HG03196 (cell line): ENCODE measurements around the gene MBP.
A peak's percentile ranks its signal among the peaks of the same experiment; 100 is the strongest.
"Not testable (repeated sequence)": the region's sequence is repeated elsewhere in the genome, so short reads cannot be mapped to it uniquely, and the experiment has no call there.

ENCODE experiments used
- ATAC-seq: cut with Tn5 transposase; IDR thresholded peaks from one replicate; pipeline ENCODE4 v1.9.1; 2021; ENCODE audit not compliant: unreplicated experiment

The MBP gene

DNA sequence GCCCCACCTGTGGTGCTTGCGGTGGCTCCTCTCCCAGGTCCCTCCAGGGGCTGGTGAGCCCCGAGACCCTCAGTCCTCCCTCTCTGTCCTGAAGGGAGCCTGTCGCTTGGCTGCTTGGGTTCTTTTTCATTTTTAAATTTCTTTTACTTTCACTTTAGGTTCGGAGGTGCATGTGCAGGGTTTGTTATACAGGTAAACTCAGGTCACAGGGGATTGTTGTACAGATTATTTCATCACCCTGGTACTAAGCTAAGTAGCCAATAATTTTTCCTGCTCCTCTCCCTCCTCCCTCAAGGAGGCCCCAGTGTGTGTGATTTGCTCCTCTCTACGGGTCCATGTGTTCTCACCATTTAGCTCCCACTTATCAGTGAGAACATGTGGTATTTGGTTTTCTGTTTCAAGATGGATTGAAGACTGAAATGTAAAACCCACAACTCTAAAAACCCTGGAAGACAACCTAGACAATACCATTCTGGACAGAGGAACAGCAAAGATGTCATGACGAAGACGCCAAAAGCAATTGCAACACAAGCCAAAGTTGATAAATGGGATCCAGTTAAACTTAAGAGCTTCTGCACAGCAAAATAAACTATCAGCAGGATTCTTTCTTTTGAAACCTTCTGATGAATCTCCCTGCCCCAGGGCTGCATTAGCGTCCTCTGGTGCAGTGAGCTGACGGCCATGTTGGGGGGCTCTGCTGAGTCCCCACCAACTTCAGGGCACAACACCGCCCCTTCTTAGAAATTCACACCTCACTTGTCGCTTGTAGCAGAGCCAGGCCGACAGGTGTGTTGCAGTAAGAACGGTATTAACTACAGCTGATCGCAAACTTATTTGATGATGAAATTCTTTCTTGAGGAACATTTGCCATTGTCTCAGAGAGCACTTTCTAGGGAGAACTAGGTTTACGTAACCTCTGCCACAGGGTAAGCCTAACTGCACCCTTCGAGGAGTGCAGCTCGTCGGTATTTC, 174.9 kb downstream of the MBP start:
- ATAC-seq: no peak

DNA sequence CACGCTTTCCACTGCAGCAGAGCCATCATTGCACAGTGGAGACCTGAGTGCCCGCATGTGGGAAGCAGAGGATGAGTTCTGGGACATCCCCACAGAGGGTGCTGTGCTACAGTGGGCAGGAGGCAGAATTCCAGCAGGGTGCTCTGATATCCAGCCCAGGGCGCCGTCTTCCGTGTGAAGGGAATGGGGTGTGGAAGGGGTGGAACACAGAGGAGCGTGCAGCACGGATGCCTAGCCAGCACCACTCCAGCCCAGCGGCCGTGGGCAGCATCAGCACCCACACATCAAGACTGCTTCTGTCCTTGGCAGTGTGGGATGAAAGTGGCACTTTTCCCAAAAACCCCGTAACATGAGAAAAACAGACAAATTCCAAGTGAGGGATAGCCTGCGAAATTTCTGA, 175.9 kb downstream of the MBP start:
- no peak for ATAC-seq

DNA sequence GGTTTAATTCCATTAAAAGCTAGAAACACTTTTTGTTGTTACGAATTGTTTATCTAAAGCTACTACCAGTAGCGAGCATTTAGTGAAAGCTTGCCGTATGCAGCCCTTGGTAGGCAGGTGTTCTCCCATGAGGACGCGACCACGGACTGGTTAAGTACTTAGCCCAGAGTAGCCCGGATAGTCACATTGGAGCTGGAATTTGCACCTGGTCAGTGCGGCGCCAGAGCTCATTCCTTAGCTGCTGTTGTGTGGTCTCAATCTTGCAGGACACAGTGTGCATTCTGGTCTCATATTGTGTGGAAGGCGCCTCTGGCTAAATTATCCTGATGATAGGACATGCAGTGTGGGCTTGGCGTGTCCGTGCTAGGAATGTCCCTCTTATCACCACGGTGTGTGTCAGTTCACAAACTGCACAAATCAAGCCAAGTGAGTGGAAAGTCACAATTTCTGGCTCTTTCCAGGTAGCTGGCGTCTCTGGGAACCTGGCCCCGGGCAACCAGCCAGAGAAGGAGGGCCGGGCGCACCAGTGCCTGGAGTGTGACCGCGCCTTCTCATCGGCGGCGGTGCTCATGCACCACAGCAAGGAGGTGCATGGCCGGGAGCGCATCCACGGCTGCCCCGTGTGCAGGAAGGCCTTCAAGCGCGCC, 176.9 kb downstream of the MBP start:
- ATAC-seq: no peak

DNA sequence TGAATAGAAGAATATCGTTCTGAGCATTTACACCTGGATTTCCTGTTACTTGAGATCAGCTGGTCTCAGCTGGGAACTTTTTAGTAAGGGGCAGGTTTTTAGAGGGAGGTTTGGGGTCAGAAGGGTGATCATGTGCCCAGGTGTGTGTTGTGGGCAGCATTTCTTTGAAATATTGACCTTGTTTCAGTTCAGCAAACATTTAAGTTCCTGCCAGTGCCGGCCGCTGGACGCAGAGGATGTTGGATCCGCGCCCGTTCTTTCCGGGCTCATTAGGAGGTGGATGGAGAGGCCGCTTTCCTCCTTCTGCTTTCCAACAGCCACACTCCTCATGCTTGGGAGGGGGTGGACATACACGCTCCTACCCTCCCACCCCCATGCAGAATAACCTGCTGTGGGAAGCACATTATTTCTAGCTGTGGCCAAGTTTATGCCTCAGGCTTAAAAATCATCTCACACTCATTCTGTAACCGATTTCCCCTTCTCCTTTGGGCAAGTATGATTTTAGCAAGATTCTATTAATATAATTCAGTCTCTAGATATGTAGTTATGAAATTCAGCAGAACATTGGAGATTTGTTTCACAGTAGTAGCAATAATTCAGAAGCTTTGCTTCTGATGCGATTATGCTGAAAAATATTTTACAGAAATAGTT, 178.9 kb downstream of the MBP start:
- no peak for ATAC-seq

DNA sequence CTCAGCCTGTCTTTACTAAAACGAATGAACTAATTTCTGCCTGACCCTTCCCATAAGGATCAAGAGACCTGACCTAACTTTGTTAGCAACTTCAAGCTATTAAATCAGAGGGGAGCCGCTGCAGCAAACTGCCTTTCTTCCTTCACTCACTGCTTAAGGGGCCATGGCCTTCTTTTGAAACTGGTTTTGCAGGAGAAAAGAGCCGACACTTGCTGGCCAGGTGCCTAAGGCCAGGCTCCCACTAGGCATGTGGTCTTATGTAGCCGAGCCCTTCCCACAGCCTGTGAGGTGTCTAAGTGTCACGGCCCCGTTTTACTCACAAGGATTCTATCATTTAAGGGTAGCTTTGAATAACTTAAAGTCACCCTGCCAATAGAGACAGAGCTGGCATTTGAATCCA, 179.4 kb downstream of the MBP start:
- ATAC-seq: no peak

DNA sequence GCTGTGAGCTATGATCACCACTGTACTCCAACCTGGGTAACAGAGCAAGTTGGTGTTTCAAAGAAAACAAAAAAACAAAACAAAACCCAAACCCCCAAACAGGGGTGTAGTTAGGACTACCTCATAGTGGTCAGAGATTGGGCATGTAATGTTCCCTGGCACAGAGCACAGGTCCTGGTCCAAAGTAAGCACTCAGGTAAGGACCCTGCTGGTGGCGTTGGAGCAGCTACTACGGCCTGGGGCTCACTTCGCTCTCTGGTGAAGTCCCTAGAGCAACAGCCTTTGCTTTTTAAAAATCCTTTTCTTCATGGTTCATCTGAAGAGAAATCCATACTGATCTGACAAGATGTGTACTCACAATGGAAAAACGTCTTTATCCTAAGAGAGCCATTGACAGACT, 179.8 kb downstream of the MBP start:
- no peak for ATAC-seq

DNA sequence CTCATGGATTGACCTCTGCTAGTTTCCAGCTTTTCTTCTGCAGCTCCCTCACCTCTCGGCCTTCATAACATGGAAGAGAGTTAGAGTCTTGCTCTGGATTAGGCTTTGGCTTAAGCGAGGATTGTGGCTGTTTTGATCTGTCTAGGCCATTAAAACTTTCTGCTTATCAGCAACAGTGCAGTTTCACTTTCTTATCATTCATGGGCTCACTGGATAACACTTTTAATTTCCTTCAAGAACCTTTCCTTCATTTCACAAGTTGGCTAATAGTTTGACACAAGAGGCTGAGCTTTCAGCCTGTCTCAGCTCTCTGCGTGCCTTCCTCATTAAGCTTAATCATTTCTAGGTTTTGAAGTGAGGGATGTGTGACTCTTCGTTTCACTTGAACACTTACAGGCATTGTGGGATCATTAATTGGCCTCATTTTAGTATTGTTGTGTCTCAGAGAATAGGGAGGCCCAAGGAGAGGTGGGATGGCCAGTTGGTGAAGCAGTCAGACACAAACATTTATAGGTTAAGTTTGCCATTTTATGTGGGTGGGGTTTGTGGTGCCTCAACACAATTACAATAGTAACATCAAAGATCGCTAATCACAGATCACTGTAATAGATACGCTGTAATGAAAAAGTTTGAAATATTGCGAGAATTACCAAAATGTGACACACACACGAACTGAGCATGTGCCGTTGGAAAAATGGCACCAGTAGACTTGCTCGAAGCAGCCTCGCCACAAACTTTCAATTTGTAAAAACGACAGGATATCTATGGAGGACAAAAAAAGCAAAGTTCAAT, 180.9 kb downstream of the MBP start:
- ATAC-seq: peak; percentile 61

DNA sequence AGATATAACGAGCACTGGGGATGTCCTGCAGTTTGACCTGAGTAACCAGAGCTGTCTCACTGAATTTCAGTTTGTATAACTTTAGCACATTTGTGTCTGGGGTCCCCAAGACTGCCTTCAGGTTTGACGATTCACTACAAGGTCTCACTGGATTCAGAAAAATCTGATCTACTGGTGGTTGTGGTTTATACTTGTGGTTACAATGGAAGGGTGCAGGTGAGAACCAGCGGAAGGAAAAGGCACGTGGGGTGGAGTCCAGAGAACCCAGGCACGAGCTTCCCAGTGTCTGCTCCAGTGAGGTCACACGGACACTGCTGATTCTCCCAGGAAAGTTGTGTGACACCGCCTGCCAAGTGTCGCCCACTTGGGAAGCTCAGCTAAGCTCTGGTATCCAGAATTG, 184.2 kb downstream of the MBP start:
- ATAC-seq: no peak

DNA sequence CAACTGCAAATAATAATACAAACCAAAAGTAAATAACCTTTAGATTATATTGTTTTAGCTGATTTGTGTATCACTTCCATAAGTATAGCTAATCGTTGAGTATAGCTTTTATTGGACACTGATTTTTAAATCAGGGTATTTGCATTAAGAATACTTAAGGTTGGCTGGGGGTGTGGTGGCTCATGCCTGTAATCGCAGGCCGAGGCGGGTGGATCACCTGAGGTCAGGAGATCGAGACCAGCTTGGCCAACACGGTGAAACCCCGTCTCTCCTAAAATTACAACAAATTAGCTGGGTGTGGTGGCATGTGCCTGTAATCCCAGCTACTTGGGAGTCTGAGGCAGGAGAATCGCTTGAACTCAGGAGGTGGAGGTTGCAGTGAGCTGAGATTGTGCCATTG, 188.2 kb downstream of the MBP start:
- not testable (repeated sequence) for ATAC-seq

DNA sequence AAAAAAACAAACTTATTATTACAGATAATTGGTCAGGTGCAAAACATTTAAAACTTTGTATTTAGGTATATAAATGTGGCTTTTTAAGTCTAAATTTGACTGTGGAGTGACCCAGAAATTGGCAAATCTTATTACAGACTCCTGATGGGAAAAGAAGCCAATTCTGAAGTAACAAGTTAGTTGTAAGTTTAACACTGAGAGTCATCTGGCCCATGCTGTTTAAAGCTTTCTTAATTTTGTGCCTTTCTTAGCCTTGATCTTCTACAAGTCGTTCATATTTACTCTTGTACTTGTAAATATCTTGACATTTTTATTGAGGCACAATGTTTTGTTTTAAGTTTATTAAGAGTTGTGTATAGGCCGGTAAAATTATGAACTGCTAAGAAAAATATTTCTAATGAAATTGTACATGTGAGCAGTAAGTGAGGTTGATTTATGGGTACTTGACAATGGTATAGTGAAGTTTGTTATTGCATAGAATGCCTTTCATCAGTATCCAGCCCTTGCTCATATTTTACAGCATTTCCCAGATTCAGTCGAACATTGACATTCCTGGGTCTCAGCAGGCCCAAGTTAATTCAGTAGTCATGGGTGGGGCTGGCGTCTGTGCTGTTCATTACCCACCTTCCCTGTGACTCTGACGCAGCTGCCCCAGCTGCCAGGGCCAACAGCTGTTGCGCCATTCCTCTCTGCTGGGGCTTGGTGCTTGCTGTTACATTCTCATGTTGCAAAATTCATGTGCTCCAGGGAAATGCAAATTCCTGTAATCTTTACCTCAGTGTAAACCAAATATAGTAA, 188.8 kb downstream of the MBP start:
- ATAC-seq: no peak

DNA sequence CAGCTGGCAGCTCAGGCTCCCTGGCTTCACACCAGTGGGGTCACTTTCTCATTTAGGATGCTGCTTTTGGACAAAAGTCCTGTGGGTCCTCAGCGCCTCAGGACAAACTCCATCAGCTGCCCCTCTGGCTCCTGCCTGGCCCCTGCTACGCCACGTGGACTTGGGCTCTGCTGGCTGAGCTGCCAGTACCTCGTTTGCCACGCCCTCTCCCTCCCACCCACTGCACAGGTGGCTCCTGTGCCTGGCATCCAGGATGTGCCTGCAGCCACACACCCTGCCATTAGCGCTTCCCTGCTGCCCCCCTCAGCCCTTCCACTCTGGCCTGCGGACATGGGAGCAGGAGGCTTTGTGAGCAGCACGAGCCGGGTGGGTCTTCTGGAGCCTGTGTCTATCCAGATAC, 191.3 kb downstream of the MBP start:
- no peak for ATAC-seq

DNA sequence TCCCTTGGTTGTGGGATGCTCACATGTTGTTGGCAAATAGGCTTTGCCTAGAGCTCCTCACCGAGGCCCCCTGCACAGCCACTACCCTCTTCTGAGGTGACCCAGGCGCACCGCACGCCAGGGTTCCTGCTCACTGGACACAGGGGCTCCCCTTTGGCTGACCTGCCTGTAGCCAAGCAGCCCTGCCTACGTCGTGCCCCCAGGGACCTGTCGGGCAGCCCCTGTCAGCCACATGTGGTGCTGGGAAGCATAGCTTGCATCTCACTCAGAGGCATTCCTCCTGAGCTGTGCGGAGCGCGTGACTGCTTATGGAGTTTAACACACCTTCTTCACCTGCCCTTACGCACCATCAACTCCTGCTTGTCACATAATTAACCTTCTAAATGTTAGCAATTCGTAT, 194.0 kb downstream of the MBP start:
- ATAC-seq: no peak

DNA sequence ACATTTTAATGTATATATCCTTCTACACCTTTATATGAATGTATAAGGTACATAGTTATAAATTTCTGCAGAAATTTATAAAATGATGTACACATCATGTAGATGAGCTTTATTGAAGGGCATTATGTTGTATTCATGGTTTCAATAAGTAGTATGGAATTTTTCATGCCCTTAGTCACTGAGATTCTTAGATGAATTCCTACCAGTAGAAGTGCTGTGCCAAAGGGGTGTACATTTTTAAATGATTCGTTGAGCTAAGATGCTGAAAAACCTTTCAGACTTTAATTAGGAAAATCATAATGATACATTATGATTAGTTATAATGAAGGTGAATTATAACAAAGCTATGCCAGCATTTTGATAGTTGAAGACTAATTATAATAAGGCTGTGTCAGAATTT, 195.0 kb downstream of the MBP start:
- no peak for ATAC-seq

DNA sequence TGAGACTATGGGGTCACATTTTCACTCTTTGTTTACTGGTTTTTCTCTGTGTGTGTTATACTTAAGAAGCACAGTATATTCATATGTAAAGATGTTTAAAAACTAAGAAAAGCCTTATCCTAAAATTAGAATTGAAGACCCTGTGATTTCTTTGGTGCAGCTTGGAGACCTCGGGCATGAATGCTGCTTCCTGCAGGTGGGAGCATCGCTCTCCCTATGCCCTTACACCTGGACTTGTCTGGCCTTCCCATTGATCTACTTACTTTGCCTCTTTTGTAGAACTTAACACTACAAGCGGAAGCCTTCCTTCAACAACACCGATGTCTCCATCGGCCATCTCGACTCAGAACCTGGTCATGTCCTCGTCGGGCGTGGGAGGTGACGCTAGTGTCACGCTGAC, 195.7 kb downstream of the MBP start:
- ATAC-seq: no peak

DNA sequence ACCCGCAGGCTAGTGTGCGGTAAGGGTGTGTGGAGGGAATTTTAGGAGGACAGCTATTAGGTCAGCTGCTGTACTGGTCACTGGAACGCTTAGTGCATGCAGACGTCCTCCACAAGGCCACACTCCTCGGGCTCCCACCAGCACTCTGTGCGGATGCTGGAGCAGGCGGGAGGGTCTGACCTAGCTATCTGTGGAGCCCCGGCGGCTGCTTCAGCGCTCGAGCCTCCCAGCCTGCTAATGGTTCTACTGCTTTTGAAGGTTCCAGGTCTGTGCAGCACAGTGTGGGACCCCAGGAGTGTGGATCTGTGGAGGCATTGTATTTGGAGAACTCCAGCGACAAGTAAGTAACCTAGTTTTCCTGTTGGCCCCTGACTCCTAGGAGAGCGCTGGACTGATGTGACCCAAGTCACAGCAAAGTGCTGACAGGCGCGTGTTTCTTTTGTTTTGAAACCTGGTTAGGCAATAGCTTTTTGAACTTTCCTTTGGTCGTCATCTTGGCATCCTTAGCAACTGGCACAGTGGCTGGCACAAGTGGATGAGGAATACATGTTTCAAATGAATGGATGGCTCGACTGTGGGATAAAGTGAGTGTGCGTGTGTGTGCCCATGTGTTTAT, 196.8 kb downstream of the MBP start:
- ATAC-seq: no peak

DNA sequence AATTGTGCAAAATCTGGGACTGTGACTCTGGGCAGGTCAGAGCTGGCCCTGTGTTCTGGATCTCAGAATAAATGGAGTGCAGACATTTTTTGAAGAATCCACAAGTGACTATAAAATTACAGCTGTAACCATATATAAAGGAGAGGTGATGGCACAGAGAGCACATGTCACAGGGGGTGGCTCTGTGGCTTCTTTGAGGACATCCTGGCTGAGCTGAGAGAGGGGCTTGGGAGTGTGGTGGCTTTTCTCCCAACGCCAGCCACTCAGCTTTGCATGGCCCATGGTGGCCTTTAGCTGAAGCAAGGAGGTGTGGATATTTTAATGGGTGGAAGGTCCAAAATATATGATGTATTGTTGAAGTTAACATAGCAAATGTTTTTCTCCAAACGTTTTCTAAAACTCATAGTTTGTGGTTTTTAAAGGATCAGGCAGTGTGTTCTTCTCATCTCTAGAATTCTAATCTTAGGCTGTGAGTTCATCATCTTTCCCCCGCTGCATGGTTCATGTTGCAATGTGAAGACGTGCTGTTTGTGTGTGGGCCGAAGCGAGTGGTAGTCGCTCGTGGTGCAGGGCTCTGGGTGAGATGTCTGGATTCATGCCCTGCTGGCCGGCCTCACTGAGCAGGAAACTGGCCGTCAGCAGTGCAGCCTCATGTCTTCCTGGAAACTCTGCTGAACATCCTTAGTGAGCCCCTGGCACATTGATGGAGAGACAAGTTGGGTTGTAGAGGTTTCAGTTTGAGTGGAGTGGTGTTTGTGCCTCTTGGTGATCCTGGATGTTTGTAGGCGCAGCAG, 200.4 kb downstream of the MBP start:
- no peak for ATAC-seq

DNA sequence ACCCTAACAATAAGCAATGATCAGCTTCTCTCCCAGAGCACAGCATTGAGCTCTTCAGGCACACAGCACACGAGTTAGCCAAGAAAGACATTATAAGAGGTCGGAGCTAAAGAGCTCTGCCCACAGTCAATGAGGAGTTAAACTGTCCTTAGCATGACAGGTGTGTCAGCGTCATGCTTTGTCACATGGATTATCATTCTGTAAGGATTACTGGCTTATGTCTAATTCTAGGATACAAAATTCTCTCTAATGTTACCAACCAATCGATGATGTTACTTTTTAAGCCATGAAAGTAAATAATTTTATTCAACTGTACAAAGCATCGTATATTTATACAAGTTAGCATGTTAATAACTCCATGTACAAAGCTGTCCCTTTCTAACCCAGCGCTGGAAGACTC, 201.4 kb downstream of the MBP start:
- ATAC-seq: no peak
